ENCODE results near the gene C2CD2.

C2CD2 gene

DNA sequence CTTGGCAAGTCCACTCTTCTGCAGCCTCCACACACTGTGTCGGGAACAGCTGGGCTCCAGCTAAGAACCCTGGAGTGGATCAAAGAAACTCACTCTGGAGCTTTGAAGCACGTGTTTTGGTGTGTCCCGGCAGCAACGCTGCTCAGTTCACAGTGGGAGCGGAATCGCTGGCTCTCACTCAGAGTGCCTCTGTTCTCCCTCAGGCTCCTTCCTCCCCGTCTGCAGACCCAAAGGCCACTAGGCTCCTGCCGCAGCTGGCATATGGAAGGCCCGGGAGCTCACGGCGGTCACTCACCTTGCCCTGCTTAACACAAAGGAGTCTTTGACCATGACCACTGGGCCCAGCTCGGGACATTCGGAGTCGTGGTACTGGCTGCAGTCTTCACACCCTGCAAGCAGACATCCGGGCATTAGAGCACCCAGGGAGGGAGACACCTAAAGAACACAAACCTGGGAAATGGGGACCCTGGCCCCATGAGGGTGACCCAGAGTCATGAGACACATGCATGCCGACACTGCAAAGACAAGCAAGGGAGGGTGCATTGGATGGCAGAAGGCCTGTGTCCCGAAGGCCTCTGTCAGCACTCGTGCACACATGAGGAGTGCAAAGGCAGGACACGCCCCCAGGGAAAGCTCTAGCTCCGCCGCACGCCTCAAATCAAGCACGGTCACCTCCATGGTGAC, 94.4 kb downstream of the C2CD2 start:
- DNase-seq: no peak

DNA sequence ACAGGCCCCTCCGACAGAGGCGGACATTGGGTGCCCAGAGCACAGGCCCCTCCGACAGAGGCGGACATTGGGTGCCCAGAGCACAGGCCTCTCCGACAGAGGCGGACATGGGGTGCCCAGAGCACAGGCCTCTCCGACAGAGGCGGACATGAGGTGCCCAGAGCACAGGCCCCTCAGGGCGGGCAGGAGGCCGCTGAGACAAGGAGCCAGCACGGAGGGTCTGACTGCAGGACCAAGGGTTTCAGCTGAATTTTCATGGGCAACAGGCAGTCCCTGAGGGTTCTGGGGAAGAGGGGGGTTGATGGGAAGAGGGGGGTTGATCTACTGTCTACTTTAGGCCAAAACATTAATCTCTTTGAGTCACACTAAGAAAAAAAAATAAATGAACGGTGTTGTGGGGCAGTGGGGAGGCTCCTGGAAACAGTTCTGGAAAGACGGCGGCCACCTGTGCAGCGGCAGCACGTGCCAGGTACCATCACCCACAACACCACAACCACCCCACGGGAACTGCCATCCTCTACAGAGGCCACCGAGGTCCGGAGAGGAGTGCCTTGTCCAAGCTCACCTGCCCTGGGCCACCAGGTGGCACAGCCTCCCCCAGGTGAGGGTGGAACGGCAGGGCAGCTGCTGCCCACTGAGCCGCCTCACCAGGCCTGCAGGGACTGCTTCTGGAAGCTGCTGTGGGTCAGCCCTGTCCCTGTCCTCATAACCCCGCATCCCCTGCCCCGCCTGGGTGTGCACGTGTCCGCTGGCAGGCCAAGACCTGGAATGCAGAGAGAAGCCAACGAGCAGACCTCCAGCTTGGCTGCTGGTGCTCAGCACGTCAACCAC, 95.1 kb downstream of the C2CD2 start:
- no peak for DNase-seq

DNA sequence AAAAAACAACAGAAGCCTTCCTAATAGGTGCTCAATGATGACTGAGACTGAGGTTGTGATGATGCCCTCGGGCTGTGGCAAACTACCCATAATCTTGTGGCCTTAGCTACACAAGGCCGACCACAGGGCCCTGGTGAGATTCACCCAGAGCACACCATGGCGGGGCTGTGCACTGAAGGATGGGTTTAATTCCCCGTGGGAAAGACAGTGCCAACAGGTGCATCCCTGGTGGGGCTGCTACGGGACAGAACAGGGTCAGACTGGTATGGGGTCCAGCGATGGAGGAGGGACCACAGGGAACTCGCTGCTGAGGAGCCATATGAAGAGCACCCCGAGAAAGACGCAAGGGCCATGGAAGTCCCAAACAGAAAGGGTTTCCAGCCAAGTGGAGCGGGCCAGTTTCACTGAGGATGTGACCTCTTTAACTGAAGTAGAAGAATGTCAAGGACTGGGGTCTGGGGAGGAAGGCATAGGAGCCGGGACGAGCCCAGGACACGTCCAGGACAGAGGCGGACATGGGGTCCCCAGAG, 96.0 kb downstream of the C2CD2 start:
- no peak for DNase-seq

DNA sequence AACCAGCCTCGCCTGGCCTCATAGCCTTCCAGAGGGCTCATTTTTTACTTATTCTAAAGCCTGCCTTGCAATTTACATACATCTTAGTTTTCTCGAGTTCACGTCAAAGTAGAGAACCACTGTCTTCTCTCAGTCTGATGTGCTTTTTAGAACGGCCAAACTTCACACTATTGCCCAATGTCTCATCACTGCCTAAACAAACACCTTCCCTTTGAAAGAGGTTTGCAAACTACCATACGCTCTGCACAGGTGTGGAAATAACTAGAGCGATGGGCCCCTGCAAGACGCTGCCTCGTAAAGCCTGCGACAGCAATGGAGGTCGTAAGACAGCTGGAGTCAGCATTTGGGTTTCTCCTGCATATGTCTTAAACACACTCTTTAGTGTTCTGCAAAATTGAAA, 97.2 kb downstream of the C2CD2 start:
- no peak for DNase-seq

DNA sequence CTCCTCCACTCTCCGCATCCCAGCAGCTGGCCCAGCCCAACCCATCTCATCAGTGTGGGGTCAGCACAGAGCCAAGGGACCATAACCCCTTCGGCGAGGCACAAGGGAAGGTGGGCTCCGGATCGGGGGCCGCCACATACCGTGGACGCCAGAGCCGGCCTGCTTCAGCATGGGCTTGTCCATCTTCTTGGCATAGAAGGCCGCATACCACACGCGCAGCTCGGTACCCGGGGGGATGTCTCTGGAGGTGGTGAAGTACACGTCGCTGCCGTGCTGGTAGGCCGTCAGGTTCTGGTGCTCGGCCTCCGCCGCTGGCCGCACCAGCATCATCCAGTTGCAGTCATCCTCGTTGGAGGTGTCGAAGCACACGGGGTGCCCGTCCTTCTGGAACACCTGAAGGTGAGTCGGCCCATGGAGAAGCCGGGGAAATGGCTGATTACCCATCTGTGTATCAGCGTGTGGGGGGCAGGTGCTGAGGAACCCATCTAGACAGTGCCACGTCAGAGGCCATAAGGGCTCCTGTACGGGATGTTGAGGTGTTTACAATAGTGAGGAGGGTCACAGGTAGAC, 99.3 kb downstream of the C2CD2 start:
- DNase-seq: no peak

DNA sequence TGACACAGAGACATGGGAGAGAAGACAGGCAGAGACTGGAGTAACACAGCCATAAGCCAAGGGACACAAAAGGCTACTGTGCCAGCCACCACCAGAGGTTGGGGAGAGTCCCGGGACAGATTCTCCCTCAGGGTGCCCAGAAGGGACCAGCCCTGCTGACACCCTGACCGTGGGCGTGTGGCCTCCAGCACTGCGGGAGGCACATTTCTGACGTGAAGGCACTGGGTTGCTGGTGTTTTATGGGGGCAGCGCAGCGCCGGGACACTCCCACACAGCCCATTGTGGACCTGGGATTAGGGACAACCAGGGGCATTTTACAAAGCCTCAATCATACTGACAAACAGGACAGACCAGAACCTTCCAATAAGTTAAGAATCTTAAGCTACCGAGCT, 100.9 kb downstream of the C2CD2 start:
- no peak for DNase-seq

DNA sequence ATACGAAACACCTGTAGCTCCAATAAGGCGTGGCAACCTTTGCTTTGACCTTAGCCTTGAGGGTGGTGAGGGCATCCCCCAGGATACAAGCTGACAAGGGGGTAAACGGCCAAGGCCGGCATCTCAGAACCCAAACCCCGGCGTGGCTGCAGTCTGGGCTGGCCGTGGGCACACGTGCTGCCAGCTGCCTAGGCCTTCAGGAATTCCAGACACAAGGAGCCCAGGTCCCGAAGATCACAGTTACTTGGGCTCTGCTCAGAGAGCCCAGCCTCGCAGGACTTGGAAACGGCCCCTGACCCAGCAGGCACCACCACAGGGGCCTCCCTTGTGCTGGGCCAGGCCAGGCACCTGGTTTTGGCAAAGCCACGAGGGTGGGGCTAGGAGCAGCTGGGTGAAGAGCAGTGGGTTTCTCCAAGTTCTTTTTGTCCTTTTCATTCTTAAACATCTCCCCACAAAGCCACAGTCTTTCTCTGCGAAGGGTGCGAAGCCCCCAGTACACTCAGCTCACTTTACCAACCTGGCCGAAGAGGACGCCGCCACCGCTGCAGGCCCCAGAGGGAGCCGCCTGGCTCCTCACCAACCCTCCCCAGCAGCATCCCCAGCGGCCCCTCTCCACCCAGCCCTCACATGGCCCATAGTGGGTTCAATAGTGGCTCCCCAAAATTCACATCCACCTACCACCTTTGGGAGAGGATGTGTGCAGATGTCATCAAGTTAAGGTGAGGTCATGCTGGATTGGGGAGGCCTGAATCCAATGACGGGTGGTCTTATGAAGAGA, 101.5 kb downstream of the C2CD2 start:
- no peak for DNase-seq

DNA sequence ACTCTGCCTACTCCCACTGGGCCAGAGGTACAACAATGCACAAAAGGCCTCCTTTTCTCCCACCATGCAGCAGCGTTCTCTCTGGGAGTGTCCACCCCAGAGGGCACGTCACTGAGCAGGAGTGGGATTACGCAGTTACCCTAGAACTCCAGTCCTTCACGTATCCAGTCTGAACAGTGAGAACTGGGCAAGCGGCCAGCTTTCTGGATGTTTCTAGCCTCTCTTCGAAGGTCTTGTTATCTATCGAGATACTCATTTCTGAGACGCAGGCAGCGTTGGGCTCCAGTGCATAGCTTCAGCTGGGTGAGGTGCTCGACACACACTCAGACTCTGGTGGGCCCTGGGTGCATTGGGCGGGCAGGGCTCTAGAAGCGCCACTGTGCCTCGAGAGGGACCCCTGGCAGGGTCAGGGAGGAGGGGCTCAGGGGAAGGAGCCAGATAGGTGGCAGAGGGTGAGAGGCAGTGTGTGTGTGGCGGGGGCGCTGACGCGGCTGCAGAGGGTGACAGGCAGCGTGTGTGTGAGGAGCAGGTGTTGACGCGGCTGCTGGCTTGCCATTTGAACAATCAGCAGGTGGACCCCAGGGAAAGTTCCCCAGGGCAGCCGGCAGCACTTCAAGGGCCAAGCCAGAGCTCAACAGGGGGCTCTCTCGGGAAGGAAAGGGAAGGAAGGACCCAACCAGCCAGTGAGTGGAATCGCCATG, 102.6 kb downstream of the C2CD2 start:
- no peak for DNase-seq

DNA sequence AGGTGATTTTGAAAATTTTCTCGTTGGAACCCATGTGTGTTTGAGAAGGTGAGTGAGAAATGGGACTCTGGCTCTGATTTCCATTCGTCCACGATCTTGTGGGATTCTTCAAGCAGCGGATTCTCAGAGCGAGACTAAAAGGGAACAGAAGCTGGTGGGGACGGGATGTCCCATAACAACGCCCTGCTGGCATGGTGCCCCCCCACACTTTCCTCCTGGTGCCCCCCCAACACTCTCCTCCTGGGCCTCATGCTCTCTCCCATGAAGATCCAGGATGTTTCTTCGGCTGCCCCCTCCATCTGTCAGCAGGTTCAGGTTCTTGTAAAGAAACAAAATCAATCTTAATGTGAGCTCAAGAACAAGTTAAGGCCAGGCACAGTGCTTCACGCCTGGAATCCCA, 103.7 kb downstream of the C2CD2 start:
- DNase-seq: no peak

DNA sequence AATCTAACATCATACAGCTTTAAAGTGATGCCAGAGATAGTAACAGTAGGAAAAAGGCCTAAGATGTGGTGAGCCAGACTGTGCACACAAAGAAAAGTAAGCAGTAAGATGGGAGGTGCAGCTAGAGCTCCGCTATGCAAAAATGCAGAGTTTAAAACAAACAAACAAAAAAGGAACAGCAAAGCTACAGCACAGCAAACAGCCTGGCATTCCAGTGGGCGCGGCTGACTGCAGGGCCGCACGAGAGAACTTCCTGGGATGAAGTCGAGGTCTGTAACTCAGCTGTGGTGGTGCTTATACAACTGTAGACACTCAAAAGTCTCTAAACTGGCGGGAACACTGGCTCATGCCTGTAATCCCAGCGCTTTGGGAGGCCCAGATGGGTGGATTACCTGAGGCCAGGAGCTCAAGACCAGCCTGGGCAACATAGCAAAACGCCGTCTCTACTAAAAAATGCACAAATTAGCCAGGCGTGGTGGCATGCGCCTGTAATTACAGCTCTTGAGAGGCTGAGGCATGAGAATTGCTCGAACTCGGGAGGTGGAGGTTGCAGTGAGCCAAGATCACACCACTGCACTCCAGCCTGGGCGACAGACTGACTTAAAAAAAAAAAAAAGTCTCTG, 104.7 kb downstream of the C2CD2 start:
- no peak for DNase-seq

DNA sequence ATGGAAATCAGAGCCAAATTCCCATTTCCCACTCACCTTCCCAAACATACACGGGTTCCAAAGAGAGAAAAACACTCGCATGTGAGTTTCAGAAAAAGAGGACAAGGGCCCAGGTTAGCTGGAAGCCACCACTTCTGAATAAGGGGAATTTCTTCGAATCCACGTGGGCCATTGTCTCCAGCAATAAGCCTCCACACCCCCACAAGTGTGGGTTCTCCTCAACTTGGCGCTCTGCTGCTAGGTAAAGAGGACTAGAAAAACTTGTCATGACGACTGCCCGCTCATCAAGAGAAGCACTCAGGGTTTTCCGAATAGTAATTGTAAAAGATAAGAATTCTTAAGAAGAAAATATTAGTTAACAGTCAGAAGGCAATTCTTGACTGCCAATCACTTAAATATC, 105.3 kb downstream of the C2CD2 start:
- no peak for DNase-seq

DNA sequence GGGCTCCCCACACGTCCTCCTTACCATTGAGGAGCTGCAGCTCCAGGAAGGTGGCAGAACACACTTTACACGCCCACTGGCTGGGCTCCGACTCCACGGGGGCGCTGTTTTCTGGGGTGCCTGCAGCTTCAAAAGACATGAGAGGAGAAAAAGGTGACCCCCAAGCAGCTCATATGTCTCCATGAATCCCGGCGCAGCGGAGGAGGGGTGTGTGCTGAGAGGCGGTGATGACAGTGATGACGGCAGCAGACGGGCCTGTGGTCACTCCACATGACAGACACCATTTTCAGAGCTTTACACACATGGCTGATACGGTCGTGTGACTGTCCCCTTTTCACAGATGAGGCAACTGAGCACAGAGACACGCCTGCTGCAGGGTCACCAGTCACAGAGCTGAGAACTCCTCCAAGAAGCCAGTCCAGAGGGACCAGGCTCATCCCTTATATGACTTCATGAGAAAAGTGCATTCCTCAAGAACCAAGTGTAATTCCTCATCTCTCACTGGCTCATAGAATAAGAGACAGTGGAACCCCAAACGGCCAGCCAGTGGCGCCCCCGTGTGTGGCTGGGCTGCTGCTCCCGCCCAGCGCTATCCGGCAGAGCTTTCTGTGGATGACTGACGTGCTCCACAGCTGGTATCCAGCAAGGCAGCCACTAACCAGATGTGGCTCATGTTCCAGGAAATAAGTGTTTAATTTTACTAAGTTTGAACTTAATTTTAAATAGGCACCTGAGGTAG, 106.6 kb downstream of the C2CD2 start:
- DNase-seq: no peak

DNA sequence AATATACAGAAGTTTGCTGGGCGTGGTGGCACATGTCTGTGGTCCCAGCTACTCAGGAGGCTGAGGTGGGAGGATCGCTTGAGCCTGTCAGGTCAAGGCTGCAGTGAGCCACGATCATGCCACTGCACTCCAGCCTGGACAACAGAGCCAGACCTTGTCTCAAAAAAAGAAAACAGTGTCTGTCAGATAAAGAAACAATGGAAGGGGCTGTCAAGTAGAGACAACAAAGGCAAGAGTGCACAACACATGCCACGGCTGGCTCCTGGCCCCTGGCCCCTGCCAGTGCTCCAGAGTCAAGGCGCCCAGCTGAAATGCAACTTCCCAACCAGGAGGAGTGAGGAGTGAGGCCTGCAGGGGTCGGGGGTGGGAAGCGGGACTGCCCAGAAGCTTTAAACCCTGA, 107.3 kb downstream of the C2CD2 start:
- DNase-seq: no peak

DNA sequence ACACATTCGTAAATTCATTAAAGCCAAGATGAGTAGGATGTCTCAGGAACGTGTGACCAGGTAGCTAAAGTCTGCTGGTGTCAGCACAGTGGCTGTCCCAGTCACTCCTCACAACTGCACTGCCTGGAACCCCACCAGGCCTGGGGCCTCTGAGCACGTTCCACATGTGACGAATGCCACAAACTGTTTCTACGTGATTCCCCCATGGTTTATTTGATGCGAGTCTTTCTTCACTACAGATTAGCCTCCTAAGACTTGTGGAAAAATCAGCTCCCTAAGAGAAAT, 107.8 kb downstream of the C2CD2 start:
- no peak for DNase-seq

DNA sequence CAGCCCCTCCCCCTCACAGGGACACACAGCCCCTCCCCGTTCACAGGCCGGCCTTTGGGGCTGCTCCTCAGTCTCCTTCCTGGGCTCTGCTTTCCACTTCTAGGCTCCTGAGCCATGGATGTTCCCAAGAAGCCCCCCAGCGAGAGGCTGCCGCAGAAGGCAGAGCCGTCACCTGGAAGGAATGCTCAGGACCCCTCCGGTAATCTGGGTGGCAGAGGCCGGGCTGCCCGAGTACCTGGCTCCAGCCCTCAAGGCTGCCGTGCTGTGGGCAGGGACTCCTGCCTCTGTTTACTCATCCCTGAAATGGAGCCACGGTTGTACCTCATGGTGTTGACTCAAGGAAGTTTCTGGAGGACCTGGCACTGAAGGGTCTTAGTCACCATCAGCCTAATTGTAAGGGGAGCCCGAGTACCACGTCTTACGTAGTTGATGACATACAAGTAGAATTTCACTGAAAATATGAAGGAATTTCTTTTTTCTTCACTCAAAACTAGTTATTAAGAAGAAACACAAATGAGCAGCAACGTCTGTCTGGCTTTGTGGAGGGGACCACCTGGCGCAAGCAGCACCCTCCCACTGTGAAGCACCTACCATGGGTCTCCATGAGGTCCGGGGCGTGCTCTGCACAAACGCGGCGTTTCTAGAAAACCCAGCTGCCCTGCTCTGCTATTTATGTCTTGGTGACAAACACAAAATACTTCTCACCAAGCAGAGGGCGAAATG, 108.3 kb downstream of the C2CD2 start:
- no peak for DNase-seq

DNA sequence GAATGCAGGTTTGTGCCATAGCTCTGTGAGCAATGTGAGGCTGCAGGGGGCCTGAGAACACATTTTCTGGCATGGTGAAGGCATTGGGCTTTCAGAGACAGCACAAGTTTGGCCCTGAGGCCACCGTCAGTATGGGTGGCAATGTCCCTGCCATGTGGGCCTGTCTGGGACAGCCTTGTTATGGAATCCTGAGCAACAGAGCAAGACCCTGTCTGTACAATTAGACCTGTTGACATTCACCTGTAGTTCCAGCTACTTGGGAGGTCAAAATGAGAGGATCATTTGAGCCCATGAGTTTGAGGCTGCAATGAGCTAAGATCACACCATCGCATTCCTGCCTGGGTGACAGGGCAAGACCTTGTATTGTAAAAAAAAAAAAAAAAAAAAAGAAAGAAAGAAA, 110.2 kb downstream of the C2CD2 start:
- no peak for DNase-seq

DNA sequence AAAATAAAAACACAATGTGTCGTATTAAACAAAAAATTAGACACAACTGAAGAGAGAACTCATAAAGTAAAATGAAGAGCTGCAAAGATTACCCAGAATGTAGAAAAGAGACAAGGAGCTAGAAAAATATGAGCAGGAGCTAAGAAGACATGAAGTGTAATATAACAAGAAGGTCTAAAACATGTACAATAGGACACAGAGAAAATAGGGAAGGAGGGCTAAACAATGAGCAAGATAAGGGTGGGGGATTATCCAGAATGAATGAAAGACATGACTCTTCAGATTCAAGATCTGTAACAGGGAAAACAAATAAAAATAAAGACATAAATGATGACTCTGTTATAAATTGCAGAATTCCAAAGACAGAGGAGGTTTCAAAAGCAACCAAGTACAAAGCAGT, 112.9 kb downstream of the C2CD2 start:
- DNase-seq: no peak

DNA sequence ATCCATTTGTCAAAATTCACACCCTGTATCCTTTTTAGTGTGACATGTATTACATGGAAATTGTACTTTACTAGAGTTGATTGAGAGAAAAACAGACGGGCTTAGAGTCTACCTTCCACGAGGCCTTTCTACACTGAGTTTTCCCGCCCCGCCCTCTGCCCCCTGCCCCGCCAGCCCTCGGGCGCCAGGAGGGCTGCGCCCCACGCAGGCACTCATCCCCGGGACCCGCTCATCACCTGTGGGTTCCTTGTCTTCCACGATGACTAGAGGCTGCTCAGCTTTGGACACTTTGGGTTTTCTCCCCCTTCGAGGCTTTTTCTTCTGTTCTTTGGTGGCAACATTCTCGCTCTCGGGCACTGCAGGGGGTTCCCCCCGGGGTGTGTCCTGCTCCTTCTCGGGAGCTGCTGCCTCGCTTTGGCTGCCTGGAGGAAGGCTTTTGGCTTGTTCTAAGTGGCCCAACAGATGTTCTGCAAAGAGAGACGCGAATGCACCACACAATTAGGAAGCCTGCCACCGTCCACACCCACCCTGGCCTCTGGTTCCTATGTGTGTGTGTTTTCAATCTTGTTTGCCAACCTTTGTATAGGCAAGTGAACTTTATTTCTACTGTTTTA, 114.3 kb downstream of the C2CD2 start:
- DNase-seq: no peak

DNA sequence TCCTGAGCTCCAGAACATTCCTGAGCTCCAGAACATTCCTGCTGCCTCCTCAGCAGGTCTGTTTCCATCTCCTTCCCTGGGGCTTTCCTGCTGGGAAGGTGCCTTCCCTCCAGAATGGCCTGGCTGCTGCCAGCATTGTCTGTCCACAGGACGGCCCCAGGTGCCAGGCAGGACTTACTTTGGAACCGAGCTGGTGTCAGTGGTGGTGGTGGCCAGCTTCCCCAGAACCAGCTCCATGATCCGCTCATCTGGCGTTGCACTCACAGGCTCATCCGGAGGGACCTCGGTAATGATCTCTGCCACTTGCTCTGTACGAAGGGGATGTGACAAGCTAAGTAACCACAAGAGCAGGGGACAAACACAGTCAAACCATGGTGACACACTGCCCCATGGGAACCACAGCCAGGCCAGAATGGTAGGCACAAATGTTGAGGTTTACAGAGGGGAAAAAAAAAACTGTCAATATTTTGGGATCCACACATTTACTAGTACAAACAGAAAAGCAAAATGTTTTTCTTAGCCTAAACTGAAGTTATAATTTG, 116.0 kb downstream of the C2CD2 start:
- no peak for DNase-seq
